Fibroblast of skin of right biceps (primary cell): ENCODE measurements around the gene NPY4R2.
A peak's percentile ranks its signal among the peaks of the same experiment; 100 is the strongest.
"Not testable (repeated sequence)": the region's sequence is repeated elsewhere in the genome, so short reads cannot be mapped to it uniquely, and the experiment has no call there.

Experiments used
- DNase-seq: peaks from one replicate; pipeline ENCODE4 v3.0.0-alpha.2; 2013

NPY4R2 gene

GRCh38 chr10:47918475-47918874, at the start of gene NPY4R2:
NPY4R2 (plus strand) TSS chr10:47918662; CDS start chr10:47921988, 3,326 bp downstream.
- not testable (repeated sequence) for DNase-seq

- not testable (repeated sequence) for DNase-seq
Observed at GRCh38 chr10:47870887-47871286, 47.6 kb upstream of the NPY4R2 start.

DNA sequence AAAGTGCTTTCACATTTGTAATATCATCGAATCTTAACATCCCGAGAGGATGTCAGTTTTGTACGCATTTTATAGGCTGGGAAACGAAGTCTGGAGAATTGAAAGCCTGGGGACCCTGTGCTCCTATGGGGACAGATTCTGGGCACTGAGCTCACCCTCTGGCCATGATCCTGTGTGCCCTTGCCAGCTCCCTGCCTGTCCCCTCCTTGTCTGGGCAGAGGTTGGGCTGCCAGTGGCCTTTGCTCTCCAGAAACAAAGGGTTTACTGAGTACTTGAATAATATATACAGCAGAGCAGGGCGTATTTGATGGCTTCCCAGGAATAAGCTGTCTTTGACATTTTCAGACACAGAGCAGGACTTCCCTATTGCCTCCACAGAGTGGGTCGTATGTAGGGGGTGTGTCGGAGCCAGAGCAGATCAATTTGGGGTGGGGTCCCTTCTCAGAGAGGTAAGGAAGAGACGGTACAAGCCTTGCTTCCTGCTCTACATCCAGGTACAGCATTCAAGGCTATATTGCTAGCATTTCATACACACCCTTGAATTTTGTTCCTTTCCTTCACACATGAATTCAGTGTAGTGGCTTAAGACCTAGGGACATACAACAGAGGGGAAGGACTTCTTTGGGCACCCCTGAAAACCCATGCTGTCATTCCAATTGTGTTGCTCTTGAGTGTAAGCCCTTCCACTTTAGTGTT, 46.8 kb upstream of the NPY4R2 start:
- DNase-seq: not testable (repeated sequence)

DNA sequence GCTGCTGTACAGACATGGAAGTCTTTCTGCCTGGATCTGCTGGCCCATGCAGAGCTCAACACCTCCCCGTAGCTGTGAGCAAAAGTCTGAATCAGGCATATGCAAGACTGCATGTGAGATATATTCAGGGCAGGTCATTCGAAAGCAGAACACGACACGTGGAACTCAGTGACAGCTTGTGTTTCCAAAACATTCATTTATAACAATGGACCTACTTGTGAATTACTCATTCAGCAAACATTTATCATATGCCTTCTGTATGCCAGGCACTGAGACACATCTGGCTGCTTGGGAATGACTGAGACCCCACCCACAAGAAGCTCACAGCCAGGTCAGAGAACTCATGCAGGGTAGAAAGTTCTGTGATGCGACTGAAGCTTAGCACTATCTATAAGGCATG, 46.2 kb upstream of the NPY4R2 start:
- DNase-seq: not testable (repeated sequence)

GRCh38 chr10:47884239-47884638, 34.2 kb upstream of the NPY4R2 start:
- not testable (repeated sequence) for DNase-seq

DNA sequence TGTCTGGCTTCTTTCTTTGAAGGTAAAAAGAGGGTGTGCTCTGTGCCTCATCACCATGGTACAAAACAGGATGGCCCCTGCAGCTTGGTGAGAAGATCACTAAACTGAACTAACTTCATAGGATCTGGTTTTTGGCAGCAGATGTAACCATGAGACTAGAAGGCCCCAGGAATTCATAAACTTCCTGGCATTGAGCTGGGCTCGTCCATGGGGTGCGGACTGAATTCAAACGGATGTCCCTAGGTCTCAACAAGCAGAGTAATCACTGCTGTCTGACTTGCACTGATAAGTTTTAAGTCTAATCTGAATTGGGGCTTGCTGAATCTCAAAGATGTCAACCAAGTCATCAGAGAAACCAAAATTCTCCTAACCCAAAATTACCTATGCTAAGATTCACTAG, 33.5 kb upstream of the NPY4R2 start:
- DNase-seq: not testable (repeated sequence)

DNA sequence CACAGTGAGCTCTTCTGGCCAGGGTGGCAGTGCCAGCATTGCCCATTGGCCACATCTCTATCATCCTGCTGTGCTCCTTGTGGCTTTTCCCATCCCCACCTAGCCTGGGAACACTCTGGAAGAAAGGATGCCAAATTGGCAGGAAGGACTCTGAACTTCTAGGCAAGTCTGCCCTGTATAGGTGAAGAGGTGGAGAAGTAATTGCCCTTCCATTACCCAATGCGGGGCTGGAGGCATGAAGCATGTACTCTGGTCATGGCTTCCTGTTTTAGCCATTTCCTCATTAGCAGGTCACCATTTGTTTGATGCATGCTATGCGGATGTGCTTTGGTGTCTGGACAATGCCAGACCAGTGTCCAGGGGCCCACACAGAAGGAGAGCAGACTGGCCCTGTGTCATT, 32.1 kb upstream of the NPY4R2 start:
- DNase-seq: not testable (repeated sequence)

DNA sequence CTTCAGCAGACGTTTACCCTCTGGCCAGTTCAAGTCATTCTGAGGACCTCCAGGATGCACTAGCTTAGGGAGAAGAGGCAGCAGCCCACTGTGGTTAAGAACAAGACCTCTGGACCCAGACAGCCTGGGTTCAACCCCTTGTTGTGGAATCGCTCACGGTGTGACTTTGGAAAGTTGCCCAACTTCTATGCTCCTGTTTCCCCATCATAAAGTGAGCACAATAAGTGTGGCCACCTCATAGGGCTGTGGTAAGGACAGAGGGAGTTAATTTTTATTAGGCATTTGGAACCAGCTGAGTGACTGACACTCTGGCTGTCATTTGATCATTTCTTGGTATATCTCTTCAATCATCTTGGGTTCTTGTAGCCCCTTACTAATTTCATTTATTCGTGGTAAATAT, 31.6 kb upstream of the NPY4R2 start:
- DNase-seq: not testable (repeated sequence)

GRCh38 chr10:47890737-47891136, 27.7 kb upstream of the NPY4R2 start:
- not testable (repeated sequence) for DNase-seq

DNA sequence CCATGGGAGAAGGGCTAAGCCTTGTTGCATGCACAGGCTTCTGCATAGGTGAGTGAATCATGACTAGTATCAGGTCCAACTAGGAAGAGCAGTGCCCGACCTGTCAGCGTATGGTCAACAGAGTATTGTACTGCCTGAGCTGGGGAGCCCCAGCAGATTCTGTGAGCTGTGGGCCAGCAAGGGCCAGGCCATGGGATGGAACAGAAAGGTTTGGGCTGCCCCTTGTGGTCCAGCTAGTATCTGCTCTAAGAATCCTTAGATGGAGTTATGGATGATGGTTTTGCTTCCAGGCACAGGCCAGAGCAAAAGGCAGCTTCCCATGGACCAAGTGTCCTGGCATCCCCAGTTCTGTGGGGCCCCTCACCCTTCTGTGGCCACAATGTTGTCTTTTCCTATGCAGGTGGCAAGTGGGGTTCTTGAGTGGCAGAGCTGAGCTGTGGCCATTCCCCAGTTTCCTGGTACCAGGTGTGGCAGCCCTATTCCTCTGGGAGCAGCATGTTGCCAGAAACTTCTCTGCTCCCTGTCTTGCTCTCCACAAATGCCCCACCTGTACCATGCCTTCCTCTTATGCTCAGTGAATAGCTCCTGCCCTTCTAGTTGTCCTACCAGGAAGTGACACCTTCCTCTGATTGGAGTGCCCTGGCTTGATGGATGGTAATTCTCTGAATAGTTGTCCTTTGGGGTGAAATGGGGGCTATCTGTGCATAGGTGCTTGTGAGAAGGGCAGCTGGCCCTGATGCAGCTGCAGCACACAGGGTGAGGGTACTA, 25.8 kb upstream of the NPY4R2 start:
- not testable (repeated sequence) for DNase-seq

- DNase-seq: not testable (repeated sequence)
Observed at GRCh38 chr10:47894571-47894970, 23.9 kb upstream of the NPY4R2 start.

DNA sequence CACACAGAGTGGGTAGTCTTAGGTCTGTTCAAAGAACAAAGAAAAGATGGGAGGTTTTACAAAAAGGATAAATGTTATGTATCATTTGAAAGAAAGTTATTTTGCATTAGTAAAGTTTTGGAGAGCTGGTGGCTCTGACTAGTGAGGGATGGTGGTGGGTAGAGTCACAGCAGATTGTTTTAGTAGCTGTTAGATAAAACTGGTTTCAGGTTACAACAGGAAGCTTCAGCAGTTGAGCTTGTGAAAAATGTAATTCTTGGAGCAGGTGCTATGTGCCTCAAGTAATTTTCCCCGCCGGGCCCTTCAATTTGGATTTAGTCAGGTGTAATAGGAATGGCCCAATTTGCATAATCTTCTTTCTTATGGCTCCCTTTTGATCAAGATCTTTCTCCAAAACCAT, 20.6 kb upstream of the NPY4R2 start:
- DNase-seq: not testable (repeated sequence)

GRCh38 chr10:47909333-47909732, 9.1 kb upstream of the NPY4R2 start:
- DNase-seq: not testable (repeated sequence)

DNA sequence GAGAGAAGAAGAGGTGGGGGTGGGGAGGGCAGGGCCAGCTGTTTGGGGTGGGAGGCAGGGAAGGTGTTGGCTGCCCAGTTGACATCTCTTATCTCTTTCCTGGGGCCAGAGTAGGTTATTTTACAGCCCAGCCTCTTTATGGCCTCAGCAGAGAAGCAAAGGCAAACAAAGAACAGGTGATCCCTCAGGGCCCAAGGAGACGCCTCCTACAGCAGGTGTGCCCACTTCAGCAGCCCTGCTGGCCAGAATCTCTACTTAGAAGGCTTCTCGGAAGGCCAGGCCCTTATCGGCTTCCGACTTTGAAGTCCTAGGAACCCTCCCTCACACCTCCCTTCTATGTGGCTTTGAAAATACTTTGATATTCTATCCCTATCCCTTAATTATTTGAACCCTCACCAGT, 8.0 kb upstream of the NPY4R2 start:
- not testable (repeated sequence) for DNase-seq

DNA sequence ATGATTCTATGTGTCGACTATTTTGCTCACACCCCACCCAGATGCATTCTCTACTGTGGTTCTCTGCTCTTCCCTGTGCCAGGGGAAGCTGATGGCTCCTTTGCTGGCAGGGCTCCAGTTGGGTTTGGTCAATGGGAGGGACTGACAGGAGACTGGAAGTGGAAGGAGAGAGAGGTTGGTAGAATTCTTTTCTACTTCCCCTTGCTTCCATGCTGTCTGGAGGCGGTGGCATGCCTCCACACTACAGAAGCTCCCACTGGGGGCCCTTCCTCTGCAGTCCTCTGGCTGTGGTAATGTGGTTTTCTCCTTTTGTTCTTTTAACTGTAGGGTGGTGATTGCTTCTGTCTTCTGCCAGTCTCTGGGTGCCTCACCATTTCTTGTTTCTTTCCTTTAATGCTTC, 4.4 kb upstream of the NPY4R2 start:
- not testable (repeated sequence) for DNase-seq

DNA sequence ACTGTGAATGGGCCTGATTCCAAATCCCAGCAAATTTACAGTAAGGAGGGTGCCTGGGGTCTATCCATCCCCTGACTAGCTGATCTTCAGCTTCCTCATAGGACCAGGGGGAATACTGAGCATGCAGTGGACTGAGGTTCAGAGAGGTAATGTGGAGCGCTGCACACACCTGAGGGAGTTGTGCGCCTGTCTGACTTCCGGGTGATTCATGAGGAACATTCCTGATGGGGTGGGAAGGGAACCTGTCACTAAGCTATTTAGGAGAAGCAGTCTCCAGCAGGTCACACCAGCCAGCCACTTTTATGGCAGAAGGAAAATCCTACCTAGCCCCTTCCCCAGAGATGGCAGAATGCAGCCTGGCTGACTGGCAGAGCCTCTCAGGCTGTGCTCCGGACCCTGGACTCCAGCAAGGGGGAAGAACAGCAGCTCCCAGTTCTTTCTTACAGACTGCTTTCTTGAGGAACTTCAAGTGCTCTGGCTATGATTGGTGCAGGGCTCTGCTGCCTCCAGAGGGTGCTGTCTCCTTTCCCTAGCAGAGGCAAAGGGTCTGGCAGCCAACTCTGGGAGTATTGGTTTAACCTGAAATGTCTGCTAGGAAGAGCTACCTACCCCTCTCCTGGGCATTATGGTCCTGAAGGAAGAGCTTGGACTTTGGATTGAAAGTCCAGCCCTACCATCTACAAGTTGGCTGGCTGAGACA, 2.5 kb upstream of the NPY4R2 start:
- DNase-seq: not testable (repeated sequence)

- peak; percentile 75 for DNase-seq
Observed at GRCh38 chr10:47920610-47921009, 2.1 kb downstream of the NPY4R2 start.

GRCh38 chr10:47922503-47922902, 4.0 kb downstream of the NPY4R2 start:
- not testable (repeated sequence) for DNase-seq

DNA sequence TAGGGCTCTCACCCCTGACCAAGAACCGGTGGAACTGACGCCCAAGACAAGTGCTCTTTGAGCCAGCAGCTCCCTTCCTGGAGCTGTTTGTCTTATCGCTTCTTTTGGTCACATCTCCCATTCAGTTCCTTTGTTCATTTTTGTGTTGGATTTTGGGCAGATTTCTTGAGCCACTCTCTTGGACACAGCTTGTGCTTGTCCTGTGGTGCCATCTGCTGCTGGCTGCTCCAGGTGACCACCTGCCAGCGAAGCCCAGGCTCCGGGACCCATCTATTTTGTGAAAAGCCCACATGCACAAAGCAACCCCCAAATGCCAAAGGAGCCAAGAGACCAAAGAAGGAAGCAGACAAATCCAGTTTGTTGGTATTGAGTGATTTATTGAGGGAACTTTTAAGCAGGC, 6.2 kb downstream of the NPY4R2 start:
- not testable (repeated sequence) for DNase-seq

GRCh38 chr10:47927147-47927916, 8.9 kb downstream of the NPY4R2 start:
- not testable (repeated sequence) for DNase-seq

GRCh38 chr10:47928225-47928624, 9.8 kb downstream of the NPY4R2 start:
- DNase-seq: not testable (repeated sequence)

GRCh38 chr10:47932824-47933223, 14.4 kb downstream of the NPY4R2 start:
- DNase-seq: not testable (repeated sequence)

GRCh38 chr10:47933462-47933861, 15.0 kb downstream of the NPY4R2 start:
- DNase-seq: not testable (repeated sequence)
